ENCODE measurements around the gene GALNTL6. TPM values are rescaled to one million over a fixed set of nuclear protein-coding genes. Genes with fewer than 3 reads are reported as not detected.

GALNTL6 gene
- total RNA-seq, 1 donor from 2014 or later = 0.61 TPM

GRCh38 chr4:172716291-172716690 lies 903.1 kb downstream of the GALNTL6 start:
- Histone ChIP-seq H3K4me2 (ENCODE audit: low read length) (no peak overlapping the region), H3K4me3 (ENCODE audit: insufficient read depth, low read depth, low read length) (no peak overlapping the region), H3K27ac (ENCODE audit: low read depth, low read length) (no peak overlapping the region), H3K36me3 (ENCODE audit: insufficient read depth, low read length) (no peaks in the 10 kb centered on the region), H3K79me2 (ENCODE audit: insufficient read depth, low read length) (no peaks in the 10 kb centered on the region), H3K9ac (ENCODE audit: low read length) (no peak overlapping the region), H3K4me1 (ENCODE audit: insufficient read depth, low read length) (no peaks in the 10 kb centered on the region), H3K9me3 (ENCODE audit: insufficient read depth, low read depth, low read length) (no peaks in the 10 kb centered on the region), H4K20me1 (ENCODE audit: insufficient read depth, low read length) (no peaks in the 10 kb centered on the region), H3K27me3 (ENCODE audit: insufficient read depth, low read length) (no peaks in the 10 kb centered on the region), H2AFZ (ENCODE audit: low read depth, low read length) (no peak overlapping the region)
- Mint-ChIP-seq H3K4me3 (ENCODE audit: unreplicated experiment) (no peak overlapping the region), H3K4me1 (ENCODE audit: low read depth, unreplicated experiment) (no peaks in the 10 kb centered on the region), H3K9me3 (ENCODE audit: unreplicated experiment) (no peaks in the 10 kb centered on the region), H3K27me3 (ENCODE audit: low read depth, unreplicated experiment) (no peaks in the 10 kb centered on the region), H3K36me3 (ENCODE audit: low read depth, unreplicated experiment) (no peaks in the 10 kb centered on the region), H3K27ac (ENCODE audit: unreplicated experiment) (no peak overlapping the region)
- FAIRE-seq (no peak), DNase-seq (ENCODE audit: low read depth) (no peak)
- TF ChIP-seq CTCF (IDR thresholded peaks at IDR 0.05; ENCODE audit: insufficient read depth, low read depth, low read length) (no peak), EZH2 (IDR thresholded peaks at IDR 0.05; ENCODE audit: insufficient read depth, low read length) (no peak)

- no peaks in the 10 kb centered on the region for H3K9me3 ChIP-seq (ENCODE audit: insufficient read depth, low read depth, low read length)
- H3K4me1 ChIP-seq (ENCODE audit: insufficient read depth, low read length) = no peaks in the 10 kb centered on the region
- no peak overlapping the region for H2AFZ ChIP-seq (ENCODE audit: low read depth, low read length)
- no peaks in the 10 kb centered on the region for H3K36me3 ChIP-seq (ENCODE audit: insufficient read depth, low read length)
- Mint-ChIP-seq H3K27me3 (ENCODE audit: low read depth, unreplicated experiment) (no peaks in the 10 kb centered on the region), H3K27ac (ENCODE audit: unreplicated experiment) (no peak overlapping the region), H3K9me3 (ENCODE audit: unreplicated experiment) (no peaks in the 10 kb centered on the region), H3K4me3 (ENCODE audit: unreplicated experiment) (no peak overlapping the region), H3K36me3 (ENCODE audit: low read depth, unreplicated experiment) (no peaks in the 10 kb centered on the region), H3K4me1 (ENCODE audit: low read depth, unreplicated experiment) (no peaks in the 10 kb centered on the region)
- TF ChIP-seq CTCF (IDR thresholded peaks at IDR 0.05; ENCODE audit: insufficient read depth, low read depth, low read length) (no peak), EZH2 (IDR thresholded peaks at IDR 0.05; ENCODE audit: insufficient read depth, low read length) (no peak)
- FAIRE-seq (no peak), DNase-seq (ENCODE audit: low read depth) (no peak)
- H3K9ac ChIP-seq (ENCODE audit: low read length) = no peak overlapping the region
- H3K4me2 ChIP-seq (ENCODE audit: low read length) = no peak overlapping the region
- H3K4me3 ChIP-seq (ENCODE audit: insufficient read depth, low read depth, low read length) = no peak overlapping the region
- no peaks in the 10 kb centered on the region for H3K79me2 ChIP-seq (ENCODE audit: insufficient read depth, low read length)
- H3K27ac ChIP-seq (ENCODE audit: low read depth, low read length) = no peak overlapping the region
- no peaks in the 10 kb centered on the region for H4K20me1 ChIP-seq (ENCODE audit: insufficient read depth, low read length)
- no peaks in the 10 kb centered on the region for H3K27me3 ChIP-seq (ENCODE audit: insufficient read depth, low read length)
Observed at GRCh38 chr4:172721659-172722058, 908.5 kb downstream of the GALNTL6 start.

GRCh38 chr4:172725581-172725980 lies 912.4 kb downstream of the GALNTL6 start:
- peak overlapping the region; percentile 53 for H3K4me2 ChIP-seq (ENCODE audit: low read length)
- H3K9ac ChIP-seq (ENCODE audit: low read length) = no peak overlapping the region
- no peak overlapping the region for H3K4me3 ChIP-seq (ENCODE audit: insufficient read depth, low read depth, low read length)
- no peaks in the 10 kb centered on the region for H3K9me3 Mint-ChIP-seq (ENCODE audit: unreplicated experiment)
- FAIRE-seq = peak; percentile 34
- H3K27me3 ChIP-seq (ENCODE audit: insufficient read depth, low read length) = no peaks in the 10 kb centered on the region
- DNase-seq (ENCODE audit: low read depth) = no peak
- no peaks in the 10 kb centered on the region for H3K36me3 ChIP-seq (ENCODE audit: insufficient read depth, low read length)
- H3K79me2 ChIP-seq (ENCODE audit: insufficient read depth, low read length) = no peaks in the 10 kb centered on the region
- no peaks in the 10 kb centered on the region for H3K27me3 Mint-ChIP-seq (ENCODE audit: low read depth, unreplicated experiment)
- no peak overlapping the region for H3K27ac ChIP-seq (ENCODE audit: low read depth, low read length)
- H3K4me1 Mint-ChIP-seq (ENCODE audit: low read depth, unreplicated experiment) = no peaks in the 10 kb centered on the region
- H3K9me3 ChIP-seq (ENCODE audit: insufficient read depth, low read depth, low read length) = no peaks in the 10 kb centered on the region
- H3K4me1 ChIP-seq (ENCODE audit: insufficient read depth, low read length) = no peaks in the 10 kb centered on the region
- no peaks in the 10 kb centered on the region for H4K20me1 ChIP-seq (ENCODE audit: insufficient read depth, low read length)
- no peak overlapping the region for H3K4me3 Mint-ChIP-seq (ENCODE audit: unreplicated experiment)
- H3K36me3 Mint-ChIP-seq (ENCODE audit: low read depth, unreplicated experiment) = no peaks in the 10 kb centered on the region
- no peak overlapping the region for H3K27ac Mint-ChIP-seq (ENCODE audit: unreplicated experiment)
- H2AFZ ChIP-seq (ENCODE audit: low read depth, low read length) = no peak overlapping the region
- TF ChIP-seq EZH2 (IDR thresholded peaks at IDR 0.05; ENCODE audit: insufficient read depth, low read length) = no peak
